Measurements from ENCODE around the gene ZSCAN12. TPM values are rescaled to one million over a fixed set of nuclear protein-coding genes. Genes with fewer than 3 reads are reported as not detected.

The ZSCAN12 gene
- total and polyA plus RNA-seq, 2 of the 13 experiments (the other 11 are each of a cell fraction or from before 2014, with no cell fraction given): 2.8 to 8.9 TPM

- peak; percentile 97 for ATAC-seq
- WGBS (ENCODE audit: low lambda C conversion rate): 2% methylated on average over 28 of the region's 30 CpGs
- DNase-seq (ENCODE audit: low spot score): peak; percentile 84
- TF ChIP-seq MYPOP (CRISPR knock-in tag; IDR thresholded peaks at IDR 0.05) (peak; percentile 53), KDM1A (CRISPR knock-in tag; IDR thresholded peaks at IDR 0.05) (peak; percentile 77; the same call in 1 of the 2 replicates), CBX1 (IDR thresholded peaks at IDR 0.05; ENCODE audit: low read depth) (no peak), ZNF317 (CRISPR knock-in tag; IDR thresholded peaks at IDR 0.05) (peak; percentile 75; the same call in 1 of the 2 replicates), MTF2 (CRISPR knock-in tag; IDR thresholded peaks at IDR 0.05; ENCODE audit: borderline replicate concordance) (peak; percentile 53; the same call in 1 of the 2 replicates), ZNF513 (CRISPR knock-in tag; conservative IDR thresholded peaks at IDR 0.05) (no peak), BATF2 (CRISPR knock-in tag; IDR thresholded peaks at IDR 0.05) (no peak), ZFP91 (CRISPR knock-in tag; IDR thresholded peaks at IDR 0.05; ENCODE audit: borderline replicate concordance) (peak; percentile 90; the same call in 1 of the 2 replicates), CAMTA2 (CRISPR knock-in tag; IDR thresholded peaks at IDR 0.05; ENCODE audit: borderline replicate concordance) (peak; percentile 68), ZNF768 (CRISPR knock-in tag; IDR thresholded peaks at IDR 0.05) (peak; percentile 36), ZBTB7A (CRISPR knock-in tag; IDR thresholded peaks at IDR 0.05) (peak; percentile 80), FOSL2 (CRISPR knock-in tag; IDR thresholded peaks at IDR 0.05) (peak; percentile 51), ZNF138 (CRISPR knock-in tag; IDR thresholded peaks at IDR 0.05; ENCODE audit: low read depth) (no peak), ZNF382 (CRISPR knock-in tag; IDR thresholded peaks at IDR 0.05; ENCODE audit: borderline replicate concordance) (no peak), ZNF773 (CRISPR knock-in tag; IDR thresholded peaks at IDR 0.05; ENCODE audit: borderline replicate concordance) (no peak), STAG1 (CRISPR knock-in tag; IDR thresholded peaks at IDR 0.05) (no peak; the same call in 1 of the 2 replicates), TERF1 (CRISPR knock-in tag; IDR thresholded peaks at IDR 0.05) (no peak)
These were observed 49.4 kb downstream of the ZSCAN12 start, which contains the start of gene ZKSCAN3 for GRCh38 chr6:28349892-28350737. TSS of gene ZKSCAN3 (plus strand) at chr6:28349947. CDS start at chr6:28359587, 9,640 bp downstream.

More at GRCh38 chr6:28349892-28350737, 49.4 kb downstream of the ZSCAN12 start, which contains the start of gene ZKSCAN3:
- BruUV-seq (replicated peaks): TSS peak; percentile 86
- intact Hi-C loops (cut with micrococcal nuclease; ENCODE audit: unreplicated experiment): loop anchor here (1.0 kb wide), 3 partner anchors 33 to 98 kb away; partner anchors contain the start of genes PGBD1 and ZKSCAN4
- H3K4me2 ChIP-seq (ENCODE audit: low read depth, low read length): peak within 1 kb of the TSS; percentile 92
- H3K27me3 ChIP-seq (ENCODE audit: control insufficient read depth in 1 of 2, insufficient read depth in 2 of 2, low read length in 2 of 2): no peaks in the 10 kb centered on the region; a peak in 1 of 5 replicates
- no peaks in the 10 kb centered on the region for H3K9me3 ChIP-seq (ENCODE audit: low read length)
- peak within 1 kb of the TSS; percentile 99 for H2AFZ ChIP-seq (ENCODE audit: low read length)
- in situ Hi-C loops (cut with HindIII; ENCODE audit: extremely low pct_ligation_motif_present, low pct_unique_long_range_greater_than_20kb): no loop called here
- POLR2A ChIA-PET: interaction anchor here (0.6 to 2.3 kb wide), 16 partner anchors 12 to 226 kb away, joined by 3 to 28 read pairs (median 5); partner anchors contain the start of genes PGBD1, ZKSCAN4, ZKSCAN8 and ZSCAN12
- H3K27ac ChIP-seq (ENCODE audit: extremely low read length, insufficient read depth, low read length): peak within 1 kb of the TSS; percentile 77
- H3K4me3 ChIP-seq (replicated peaks in 1 of 3; ENCODE audit: insufficient read depth in 1 of 3, low read depth in 2 of 3, low read length in 3 of 3): peak within 1 kb of the TSS; percentile 63 to 98 (median 85)
- no peaks in the 10 kb centered on the region for H4K20me1 ChIP-seq (ENCODE audit: insufficient read depth, low read length)
- FAIRE-seq: peak; percentile 37
- H3K4me1 ChIP-seq (ENCODE audit: insufficient read depth, low read length): peaks cover 32% of the 10 kb centered on the region
- H3K36me3 ChIP-seq (replicated peaks in 1 of 2; ENCODE audit: control insufficient read depth in 1 of 2, insufficient read depth in 2 of 2, low read length in 2 of 2): no peaks in the 10 kb centered on the region
- peak within 1 kb of the TSS; percentile 78 for H3K9ac ChIP-seq (ENCODE audit: insufficient read depth, low read depth, low read length)
- H3K79me2 ChIP-seq (ENCODE audit: insufficient read depth, low read length): peaks cover 26% of the 10 kb centered on the region
- CTCF ChIA-PET (ENCODE audit: low intra/inter-chr PET ratio, low total read pairs): no interaction called here

Measured in HepG2 (cell line).